ENCODE data around the gene CD1E.
"Not testable (repeated sequence)": the region's sequence is repeated elsewhere in the genome, so short reads cannot be mapped to it uniquely, and the experiment has no call there.

Gene CD1E

GRCh38 chr1:158353303-158354075, at the start of gene CD1E:
CD1E (plus strand) TSS chr1:158353894; CDS start chr1:158353989, 95 bp downstream.
- no peak for DNase-seq

GRCh38 chr1:158310623-158311022, 43.1 kb upstream of the CD1E start:
- DNase-seq, result no peak

GRCh38 chr1:158311066-158311465, 42.6 kb upstream of the CD1E start:
- DNase-seq, result no peak

- DNase-seq, result no peak
These were observed 29.8 kb upstream of the CD1E start for GRCh38 chr1:158323866-158324265.

- DNase-seq, result no peak
These were observed 29.3 kb upstream of the CD1E start for GRCh38 chr1:158324395-158324794.

GRCh38 chr1:158327481-158327880, 26.2 kb upstream of the CD1E start:
- DNase-seq, result no peak

GRCh38 chr1:158328426-158328825, 25.3 kb upstream of the CD1E start:
- DNase-seq, result no peak

- no peak for DNase-seq
These were observed 24.4 kb upstream of the CD1E start for GRCh38 chr1:158329300-158329699.

- DNase-seq, result no peak
These were observed 24.0 kb upstream of the CD1E start for GRCh38 chr1:158329733-158330132.

GRCh38 chr1:158330391-158331105, 23.1 kb upstream of the CD1E start:
- DNase-seq, result no peak

- DNase-seq, result no peak
These were observed 22.6 kb upstream of the CD1E start for GRCh38 chr1:158331106-158331425.

GRCh38 chr1:158331481-158332150, 22.1 kb upstream of the CD1E start, which contains the start of gene CD1B:
CD1B (minus strand) TSS chr1:158331531; CDS start chr1:158331423, 108 bp downstream.
- no peak for DNase-seq

- no peak for DNase-seq
These were observed 20.1 kb upstream of the CD1E start for GRCh38 chr1:158333405-158334155.

GRCh38 chr1:158334526-158335212, 19.0 kb upstream of the CD1E start:
- DNase-seq, result no peak

- no peak for DNase-seq
These were observed 18.5 kb upstream of the CD1E start for GRCh38 chr1:158335213-158335532.

GRCh38 chr1:158336413-158336812, 17.3 kb upstream of the CD1E start:
- DNase-seq, result not testable (repeated sequence)

- DNase-seq, result not testable (repeated sequence)
These were observed 4.7 kb upstream of the CD1E start for GRCh38 chr1:158348946-158349345.

GRCh38 chr1:158354255-158354654, 561 bp downstream of the CD1E start:
- no peak for DNase-seq

GRCh38 chr1:158355773-158356285, 2.1 kb downstream of the CD1E start:
- no peak for DNase-seq

GRCh38 chr1:158356616-158357015, 2.9 kb downstream of the CD1E start:
- no peak for DNase-seq

GRCh38 chr1:158357441-158357840, 3.7 kb downstream of the CD1E start:
- DNase-seq, result no peak

- no peak for DNase-seq
These were observed 8.8 kb downstream of the CD1E start for GRCh38 chr1:158362482-158362881.

Measured in midbrain (tissue), 1 donor.